ENCODE measurements around the gene SMYD3.
"Not testable (repeated sequence)": the region's sequence is repeated elsewhere in the genome, so short reads cannot be mapped to it uniquely, and the experiment has no call there.

SMYD3 gene

DNA sequence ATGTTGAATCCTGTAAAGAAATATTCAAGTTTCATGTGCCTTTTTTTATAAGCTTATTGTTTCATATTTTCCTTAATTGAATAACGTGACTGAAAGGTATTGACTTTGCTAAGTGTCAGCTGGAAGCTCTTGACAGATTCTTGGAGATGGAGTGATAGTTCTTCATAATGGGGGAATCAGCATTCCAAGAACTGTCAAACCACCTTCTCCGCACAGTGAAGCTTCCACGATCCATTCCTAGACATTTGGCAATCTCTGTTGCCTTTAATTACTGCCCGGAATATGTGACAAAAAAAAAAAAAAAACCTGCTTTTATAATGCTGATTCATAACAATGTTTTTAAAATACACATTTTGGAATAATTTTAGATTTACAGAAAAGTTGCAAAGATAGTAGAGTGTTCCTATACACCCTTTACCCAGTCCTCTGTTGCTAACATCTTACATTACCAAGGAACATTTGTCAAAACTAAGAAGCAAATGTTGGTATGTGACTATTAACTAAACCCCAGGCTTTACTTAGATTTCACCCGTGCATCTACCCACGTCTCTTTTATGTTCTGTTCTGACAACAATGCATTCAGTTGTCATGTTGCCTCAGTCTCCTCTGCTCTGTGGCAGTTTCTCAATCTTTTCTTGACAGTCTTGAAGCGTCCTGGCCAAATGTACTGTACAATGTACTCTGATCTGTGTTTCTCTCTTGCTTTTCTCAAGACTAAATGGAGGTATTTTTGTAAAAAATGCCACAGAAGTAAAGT lies 674.1 kb downstream of the SMYD3 start:
- no peak for DNase-seq (ENCODE audit: low read depth)

DNA sequence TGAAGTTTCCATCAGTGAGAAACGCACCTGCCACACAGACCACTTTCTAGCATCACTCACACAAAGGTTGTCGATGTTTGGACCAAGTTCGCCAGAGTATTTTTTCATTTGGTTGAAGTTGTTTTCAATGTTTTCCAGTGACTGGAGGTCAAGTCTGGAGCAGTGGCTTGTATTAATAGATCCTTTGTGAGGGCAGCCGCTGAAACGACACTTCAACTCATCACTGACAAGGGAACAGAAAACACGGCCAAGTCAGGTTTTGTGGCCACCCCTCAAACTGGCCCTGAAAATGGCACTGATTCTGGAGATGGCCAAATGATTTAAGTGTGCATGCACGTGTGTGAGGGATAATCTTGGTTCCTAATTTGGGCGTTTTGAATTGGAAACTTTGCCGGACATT lies 675.6 kb downstream of the SMYD3 start:
- no peak for DNase-seq (ENCODE audit: low read depth)

DNA sequence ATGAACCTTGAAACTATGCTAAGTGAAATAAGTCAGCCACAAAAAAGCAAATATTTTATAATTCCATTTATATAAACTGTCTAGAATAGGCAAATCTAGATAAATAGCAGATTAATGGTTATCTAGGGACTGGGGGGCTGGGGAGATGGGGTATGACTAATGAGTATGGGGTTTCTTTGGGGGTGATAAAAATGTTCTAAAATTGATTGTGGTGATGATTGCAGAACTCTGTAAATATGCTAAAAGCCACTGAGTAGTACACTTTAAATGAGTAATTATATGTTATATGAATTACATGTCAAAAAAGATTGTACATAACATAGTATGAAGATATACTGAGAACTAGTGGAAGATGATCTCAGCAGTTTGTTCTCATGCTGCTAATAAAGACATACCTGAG lies 677.3 kb downstream of the SMYD3 start:
- DNase-seq (ENCODE audit: low read depth) = no peak

DNA sequence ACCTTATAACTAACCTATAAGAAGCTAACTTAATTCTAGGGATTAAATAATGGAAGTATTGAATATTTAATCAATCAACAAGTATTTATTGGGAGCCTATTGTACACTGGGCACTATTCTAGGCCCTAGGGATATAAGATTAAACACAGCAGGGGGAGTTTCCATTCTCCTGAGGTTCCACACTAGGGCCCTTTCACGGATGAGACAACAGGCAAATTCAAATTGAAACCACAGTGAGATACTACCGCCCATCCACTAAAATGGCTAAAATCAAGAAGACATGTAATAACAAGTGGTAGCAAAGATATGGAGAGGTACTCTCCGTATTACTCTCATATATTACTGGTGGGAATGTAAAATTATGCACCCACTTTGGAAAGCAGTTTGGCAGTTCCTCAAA lies 677.9 kb downstream of the SMYD3 start:
- no peak for DNase-seq (ENCODE audit: low read depth)

DNA sequence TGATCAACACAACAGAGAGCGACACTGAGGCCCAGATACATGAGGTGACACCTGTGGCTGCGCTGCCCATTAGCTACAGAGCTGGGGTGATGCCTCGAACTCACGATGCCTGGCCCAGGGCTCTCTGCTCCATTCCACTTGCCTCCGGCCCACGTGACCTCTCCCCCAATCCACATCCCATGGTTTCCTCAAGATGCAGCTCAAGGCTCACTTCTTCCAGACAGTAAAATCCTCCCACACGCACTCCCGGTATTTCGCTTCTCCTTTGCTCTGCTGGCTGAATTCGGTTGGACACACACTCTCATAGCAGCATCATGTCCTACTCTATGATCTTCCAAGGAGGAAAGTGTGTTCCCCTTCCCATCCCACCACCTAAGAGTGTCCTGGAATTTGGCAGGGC lies 679.8 kb downstream of the SMYD3 start:
- no peak for DNase-seq (ENCODE audit: low read depth)

DNA sequence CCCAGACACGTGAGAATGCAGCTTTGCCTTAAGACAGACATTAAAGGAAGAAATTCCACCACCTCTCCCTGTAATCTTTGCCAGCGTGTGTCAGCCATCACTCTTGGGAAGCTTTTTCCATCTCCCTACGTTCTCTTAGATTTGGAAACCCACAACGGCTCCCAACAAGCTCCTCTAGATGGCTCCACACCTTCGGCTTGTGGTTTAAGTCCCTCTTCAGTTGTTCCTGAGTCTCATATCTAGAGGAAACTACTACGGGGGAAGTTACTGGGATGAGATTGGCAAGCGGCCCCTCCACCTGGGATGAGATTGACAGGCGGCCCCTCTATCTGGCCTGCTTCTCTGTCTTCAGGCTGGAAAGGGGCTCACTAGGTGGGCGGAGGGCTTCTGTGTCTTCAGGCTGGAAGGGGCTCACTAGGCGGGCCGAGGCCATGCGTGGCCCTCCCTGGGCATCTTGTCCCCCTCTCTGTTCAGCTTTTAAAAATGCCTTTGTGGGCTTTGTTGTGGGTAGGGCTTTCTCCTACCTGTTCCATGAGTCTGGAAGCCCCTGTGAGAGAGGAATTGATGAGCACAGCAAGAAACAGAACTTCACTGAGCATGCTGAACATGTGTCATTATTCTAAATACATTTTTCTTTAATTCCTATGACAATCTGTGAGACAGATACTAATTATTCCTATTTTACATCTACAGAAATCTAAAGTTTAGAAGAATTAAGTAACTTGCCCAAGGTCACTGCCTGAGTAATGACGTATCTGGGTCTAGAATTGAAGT lies 681.8 kb downstream of the SMYD3 start:
- no peak for DNase-seq (ENCODE audit: low read depth)

DNA sequence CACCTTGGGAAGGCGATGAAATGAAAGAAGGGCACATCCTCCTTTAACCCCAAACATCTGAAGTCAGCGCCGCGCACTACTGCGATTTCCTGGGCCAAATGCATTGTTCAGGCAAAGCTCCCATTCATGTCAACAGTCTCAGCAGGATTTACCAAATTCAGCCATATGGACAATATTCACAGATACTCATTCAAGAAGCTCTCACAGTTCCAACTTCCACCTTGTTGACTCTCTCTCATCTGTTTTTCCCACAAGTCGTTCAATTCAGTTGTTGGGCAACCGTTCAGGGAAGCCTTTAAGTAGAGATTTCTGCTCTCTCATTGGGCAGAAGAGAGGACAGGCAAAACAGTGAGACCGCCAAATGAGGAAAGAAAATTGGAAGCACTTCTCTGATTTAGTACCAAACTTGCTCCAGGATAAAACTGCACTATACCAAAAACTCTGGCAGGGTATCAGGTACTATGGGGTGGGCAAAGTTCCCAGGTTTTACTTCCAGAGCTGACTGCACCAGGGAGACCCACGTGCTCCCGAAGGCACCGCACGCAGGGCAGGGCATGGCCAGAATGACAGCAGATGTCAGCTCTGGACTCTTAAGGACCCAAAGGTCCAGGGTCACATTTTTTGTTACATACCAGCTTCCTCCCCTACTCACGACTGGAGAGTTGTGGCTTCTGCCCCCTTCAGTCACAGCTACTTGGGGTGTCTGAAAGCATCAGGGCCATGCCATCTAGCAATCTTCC lies 683.5 kb downstream of the SMYD3 start:
- DNase-seq (ENCODE audit: low read depth) = no peak

DNA sequence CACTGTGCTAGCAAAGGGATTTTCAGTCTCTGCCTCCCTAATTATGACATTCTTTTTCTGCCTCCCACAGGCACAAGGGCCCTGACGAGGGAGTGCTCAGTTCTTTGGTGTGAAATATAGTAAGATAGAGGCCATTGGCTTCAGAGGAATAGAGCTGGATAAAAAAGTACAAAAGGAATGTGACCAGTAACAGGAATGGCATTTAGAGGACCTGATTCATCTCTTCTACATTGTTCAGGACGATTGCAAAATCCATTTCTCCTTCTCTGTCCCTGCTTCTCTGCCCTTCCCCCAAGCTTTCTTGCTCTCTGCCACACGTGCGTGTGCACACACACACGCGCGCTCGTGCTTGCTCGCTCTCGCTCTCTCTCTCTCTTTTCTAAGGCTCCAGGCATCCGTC lies 684.1 kb downstream of the SMYD3 start:
- no peak for DNase-seq (ENCODE audit: low read depth)

DNA sequence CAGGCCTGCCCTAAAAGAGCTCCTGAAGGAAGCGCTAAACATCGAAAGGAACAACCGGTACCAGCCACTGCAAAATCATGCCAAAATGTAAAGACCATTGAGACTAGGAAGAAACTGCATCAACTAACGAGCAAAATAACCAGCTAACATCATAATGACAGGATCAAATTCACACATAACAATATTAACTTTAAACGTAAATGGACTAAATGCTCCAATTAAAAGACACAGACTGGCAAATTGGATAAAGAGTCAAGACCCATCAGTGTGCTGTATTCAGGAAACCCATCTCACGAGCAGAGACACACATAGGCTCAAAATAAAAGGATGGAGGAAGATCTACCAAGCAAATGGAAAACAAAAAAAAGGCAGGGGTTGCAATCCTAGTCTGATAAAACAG lies 688.7 kb downstream of the SMYD3 start:
- DNase-seq (ENCODE audit: low read depth) = not testable (repeated sequence)

DNA sequence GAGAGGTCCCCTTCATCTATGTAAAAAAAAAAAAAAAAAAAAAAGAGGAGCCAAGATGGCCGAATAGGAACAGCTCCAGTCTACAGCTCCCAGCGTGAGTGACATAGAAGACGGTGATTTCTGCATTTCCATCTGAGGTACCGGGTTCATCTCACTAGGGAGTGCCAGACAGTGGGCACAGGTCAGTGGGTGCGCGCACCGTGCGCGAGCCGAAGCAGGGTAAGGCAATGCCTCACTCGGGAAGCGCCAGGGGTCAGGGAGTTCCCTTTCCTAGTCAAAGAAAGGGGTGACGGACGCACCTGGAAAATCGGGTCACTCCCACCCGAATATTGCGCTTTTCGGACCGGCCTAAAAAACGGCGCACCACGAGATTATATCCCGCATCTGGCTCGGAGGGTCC lies 690.6 kb downstream of the SMYD3 start:
- not testable (repeated sequence) for DNase-seq (ENCODE audit: low read depth)

DNA sequence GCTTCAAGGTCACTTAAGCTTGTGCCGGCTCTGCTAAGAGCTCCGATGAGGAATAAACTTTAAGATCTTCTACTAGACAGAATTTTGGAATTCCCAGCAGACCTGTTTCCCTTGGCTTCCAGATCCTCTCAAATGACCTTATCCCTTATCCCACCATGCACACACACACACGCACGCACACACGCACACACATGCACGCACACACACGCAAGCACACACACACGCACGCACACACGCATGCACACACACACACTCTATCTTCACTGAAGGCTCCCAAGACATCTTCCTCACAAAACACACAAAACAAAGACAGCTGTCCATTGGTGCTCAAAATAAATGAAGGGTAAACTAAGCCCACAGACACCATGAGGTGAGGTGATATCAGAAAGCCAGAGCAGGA lies 692.4 kb downstream of the SMYD3 start:
- no peak for DNase-seq (ENCODE audit: low read depth)

DNA sequence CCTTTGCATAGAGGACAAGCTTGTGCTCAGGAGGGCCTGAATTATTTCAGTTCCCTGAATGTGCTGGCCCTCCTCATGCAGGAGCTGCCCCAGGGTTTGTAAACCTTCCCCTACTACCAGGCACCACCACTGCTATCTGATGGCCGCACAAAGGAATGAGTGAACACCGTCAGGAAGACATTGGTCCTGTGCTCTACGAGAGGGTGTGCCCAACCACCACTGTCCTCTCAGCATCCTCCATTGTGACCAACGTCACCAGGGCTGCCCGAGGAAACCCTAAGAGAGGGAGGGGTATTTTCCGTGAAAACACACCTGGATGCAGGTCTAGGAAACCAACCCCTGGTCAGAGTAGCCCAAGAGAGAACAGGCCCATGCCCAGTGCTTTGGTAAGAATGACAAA lies 694.8 kb downstream of the SMYD3 start:
- no peak for DNase-seq (ENCODE audit: low read depth)

DNA sequence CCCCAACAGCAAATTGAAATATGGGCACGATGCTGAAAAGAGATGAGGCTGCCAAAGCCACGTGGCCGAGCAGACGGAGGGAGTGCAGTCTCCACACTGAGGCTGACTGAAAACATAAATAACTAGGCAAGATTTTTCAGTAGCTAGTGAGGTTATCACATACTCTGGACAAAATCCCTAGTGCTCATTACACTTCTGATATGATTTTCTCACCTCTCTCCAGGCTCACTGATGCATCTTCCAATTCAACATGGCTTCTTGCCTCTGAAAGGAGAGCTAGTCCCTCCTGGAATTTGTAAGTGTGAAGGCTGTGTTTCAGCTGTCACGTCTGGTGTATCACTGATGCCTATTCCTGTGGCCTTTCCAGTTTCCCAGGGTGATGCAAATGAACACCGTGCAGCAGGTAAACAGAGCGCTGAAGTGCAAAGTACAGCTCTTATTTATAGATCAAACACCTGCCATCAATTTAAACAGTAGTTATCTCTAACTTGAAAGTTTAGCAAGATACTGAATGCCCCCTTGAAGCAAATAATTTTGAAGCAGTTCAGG lies 696.2 kb downstream of the SMYD3 start:
- no peak for DNase-seq (ENCODE audit: low read depth)

DNA sequence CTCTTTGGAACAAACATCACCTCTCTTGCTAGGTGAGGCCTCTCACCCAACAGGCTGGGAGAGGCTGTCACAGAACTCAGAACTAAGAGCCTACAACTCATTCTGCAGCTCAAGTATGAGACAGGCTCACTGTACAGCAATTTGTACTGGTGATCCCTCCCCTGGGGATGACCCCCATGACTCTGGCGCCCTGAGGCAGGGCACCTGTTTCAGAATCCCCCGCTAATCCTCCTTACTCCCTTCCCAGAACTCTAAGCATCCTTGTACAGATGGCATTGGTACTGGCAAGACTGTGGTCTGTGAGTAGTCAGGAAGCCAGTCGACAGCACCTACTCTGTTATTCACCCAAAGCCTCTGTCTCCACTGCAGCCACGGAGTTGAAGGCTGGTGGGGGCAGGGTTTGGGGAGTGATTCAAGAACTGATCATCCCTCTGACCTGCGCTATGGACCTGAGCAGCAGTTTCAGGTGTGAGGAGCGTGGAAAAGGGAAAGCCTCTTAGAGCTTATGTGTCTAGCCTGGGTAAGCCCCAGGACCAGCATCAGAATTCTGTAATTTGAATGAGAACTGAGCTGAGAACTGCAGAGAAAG lies 696.8 kb downstream of the SMYD3 start:
- no peak for DNase-seq (ENCODE audit: low read depth)

DNA sequence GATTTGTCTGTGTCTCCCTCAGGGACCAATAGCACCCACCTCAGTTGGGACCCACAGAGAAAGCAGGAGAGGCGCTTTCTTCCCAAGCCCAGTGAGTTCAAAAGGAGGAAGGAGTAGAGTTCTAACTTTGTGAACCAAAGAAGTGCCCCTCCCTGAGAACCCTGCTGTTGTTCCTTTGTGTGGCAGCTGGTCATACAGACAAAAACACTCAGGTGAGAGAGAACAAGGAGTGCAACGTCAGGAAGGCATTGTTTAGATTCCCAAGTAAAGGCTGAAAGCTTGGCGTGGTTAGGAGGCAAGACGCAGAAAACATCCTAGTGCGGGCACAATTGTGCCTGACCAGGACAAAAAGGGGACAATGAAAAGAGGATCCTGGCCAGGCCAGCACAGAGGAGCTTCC lies 697.7 kb downstream of the SMYD3 start:
- DNase-seq (ENCODE audit: low read depth) = no peak

DNA sequence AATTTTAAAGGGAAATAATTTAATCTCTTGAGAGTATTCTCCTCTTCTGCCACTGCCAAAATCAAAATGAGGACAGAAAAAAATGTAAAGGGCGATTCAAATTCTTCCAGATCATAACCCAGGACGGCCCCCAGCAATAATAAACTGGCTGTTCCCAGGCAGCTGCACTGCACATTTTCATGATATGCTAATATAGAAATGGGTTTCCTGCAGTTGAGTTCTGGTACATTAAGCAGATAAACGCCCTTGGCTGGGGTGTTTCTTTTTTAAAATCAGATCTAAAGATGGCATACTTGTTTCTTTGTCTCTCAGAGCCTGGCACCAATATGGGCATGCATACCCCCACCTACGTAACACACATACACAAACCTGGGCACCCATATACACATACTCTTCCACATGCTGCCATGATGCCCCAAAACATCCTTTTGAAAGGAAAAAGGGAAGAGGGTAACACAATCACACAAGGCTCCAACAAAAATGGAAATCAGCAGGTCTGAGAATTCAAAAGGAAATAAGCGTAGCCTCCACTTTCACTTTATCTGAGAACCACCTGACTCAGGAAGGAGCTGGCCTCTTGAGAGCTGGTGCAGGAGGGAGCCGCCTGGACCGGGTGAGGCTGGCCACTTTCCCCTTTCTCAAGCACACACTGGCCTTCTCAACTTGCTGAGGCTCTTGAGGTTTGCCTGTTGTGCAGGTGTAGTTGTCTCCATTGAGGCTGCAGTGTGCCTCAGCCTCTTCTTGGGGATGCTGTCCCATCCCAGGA lies 698.9 kb downstream of the SMYD3 start:
- no peak for DNase-seq (ENCODE audit: low read depth)

DNA sequence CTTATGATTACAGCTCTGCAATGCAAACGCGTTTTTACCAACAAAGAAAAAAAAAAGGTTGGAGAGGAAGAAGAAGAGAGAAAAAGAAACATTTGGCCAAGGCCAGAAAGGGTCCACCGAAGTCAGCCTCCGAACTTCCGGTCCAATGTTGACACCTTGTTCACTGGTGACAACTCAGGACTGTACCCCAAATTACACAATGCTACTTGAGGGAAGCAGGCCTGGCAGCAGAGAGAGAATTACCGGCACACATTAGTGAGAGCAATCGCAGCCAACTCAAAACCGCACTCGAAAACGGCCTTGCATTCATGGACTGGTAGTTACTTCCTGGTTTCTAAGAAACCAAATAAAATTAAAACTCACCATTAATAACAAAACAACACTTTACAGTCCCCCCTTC lies 699.8 kb downstream of the SMYD3 start:
- no peak for DNase-seq (ENCODE audit: low read depth)

DNA sequence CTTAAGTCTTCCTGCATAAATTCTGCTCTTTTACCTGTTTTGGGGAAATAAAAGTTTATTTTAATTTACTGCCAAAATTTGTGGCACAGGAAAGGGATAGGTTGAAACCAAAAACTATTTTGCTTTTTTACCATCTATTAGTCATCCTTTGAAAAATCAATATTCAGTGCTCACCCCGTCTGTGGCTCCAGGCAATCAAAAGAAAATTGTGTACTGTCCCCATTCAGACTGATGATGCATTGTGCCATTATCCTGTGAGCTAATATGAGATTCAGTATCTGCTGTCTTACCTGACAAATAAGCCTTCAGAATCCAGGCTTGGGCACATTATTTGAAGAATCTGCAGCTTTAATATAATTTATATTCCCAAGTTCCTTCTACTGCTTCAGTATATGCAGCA lies 701.5 kb downstream of the SMYD3 start:
- no peak for DNase-seq (ENCODE audit: low read depth)

DNA sequence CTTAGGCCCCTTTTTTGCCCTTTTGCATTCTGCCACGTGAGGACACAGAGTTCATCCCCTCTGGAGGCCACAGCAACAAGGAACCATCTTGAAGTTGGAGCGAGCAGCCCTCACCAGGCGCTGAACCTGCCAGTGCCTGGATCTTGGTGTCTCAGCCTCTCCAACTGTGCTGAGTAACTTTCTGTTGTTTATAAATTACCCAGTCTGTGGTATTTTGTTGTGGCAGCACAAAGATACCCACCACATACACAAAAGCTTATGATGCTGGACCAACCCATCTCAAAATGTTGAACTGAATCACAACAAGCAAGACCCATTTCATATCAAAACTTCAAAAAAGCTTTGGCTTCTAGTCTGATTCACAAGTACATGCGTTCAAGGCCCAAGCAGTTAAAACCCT lies 702.4 kb downstream of the SMYD3 start:
- no peak for DNase-seq (ENCODE audit: low read depth)

DNA sequence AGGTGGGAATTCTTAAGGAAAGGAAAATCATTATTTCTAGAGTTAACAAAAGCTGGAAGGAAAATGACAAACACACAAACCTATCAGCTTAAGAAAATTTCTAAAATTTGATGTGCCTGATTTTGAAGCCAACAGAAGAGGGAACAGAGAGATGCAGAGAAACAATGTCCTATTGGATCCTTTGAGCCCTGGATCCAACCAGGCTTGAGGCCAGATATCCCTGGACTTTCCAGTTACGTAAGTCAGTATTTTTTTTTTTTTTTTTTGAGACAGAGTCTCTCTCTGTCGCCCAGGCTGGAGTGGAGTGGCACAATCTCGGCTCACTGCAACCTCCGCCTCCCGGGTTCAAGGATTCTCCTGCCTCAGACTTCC lies 703.4 kb downstream of the SMYD3 start:
- DNase-seq (ENCODE audit: low read depth) = no peak

DNA sequence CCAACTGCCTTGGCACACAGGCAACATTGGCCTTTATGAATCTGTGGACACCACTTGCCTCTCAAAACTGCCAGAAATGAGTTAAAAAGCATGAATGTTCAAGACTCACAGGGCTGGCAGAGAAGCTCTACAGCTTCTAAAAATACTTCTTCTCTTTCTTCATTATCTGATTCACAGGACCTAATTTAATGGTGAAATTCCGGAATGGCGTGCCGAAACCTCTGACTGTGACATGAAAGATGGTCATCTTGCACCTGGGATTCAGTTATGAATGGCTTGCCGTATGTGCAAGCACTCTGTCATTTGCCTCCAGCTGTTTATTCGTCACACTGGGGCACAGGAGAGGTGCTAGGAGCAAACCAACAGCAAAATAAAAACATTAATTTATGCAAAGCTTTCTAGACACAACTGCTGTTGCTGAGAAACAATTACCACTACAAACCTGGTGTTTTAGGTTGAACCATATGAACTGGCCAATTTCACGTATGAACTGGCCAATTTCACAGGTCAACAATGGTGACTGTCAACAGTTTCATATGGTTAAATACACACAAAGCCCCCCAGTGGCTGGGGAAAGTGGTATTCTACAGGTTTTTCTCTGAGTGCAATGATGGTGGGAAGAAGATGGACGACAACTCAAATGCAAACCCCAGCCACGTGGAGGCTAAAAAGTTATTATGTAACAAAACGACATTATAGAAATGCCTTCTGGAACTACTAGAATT lies 704.0 kb downstream of the SMYD3 start:
- no peak for DNase-seq (ENCODE audit: low read depth)

All from activated T-cell treated with anti-CD3 and anti-CD28 coated beads for 48 hours (primary cell).